Measurements from ENCODE around the gene PLD4.

PLD4 gene

DNA sequence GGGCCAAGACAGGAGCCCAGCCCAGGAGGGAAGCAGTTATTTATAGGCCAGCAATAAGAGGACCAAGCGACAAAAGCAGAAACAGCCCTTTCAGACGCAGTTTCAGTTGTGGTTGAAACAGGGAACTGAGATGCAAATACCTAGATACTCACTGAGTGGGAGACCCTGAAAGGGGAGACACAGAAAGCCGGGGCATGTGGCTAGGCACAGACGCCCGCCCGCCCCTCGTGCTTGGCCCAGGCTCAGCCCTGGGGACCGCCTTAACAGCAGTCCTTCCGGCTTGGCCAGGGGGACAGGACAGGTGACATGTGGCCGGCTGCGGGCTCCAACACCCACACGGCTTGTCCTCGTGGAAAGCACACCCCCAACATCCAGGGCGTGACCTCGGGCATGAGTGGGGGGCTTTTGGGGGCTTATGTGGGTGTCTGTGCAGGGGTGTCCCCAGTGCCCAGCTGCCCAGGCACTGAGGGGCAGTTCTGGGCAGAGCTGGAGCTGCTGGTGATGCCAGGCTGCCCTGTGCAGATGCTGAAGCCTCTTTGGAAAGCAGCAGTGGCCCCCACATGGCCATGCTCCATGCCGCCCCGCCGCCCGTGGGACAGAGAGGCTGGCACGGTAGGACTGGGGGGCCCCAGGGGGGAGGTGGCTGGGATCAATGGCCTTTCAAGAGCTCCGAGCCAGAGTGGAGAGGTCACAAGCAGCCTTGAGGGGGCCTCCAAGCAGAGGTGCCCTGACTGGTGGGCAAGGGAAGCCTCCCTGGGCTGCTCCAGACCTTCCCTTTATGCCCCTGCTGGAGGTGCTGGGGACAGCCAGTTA is 2.1 kb downstream of the PLD4 start:
- Histone ChIP-seq H3K36me3 (ENCODE audit: control insufficient read depth, insufficient read depth, low read length) (no peaks in the 10 kb centered on the region), H3K27ac (ENCODE audit: low read depth, low read length) (no peak overlapping the region), H3K4me1 (ENCODE audit: control insufficient read depth, insufficient read depth, low read length) (peaks cover 6% of the 10 kb centered on the region; the same call in 1 of the 2 replicates), H3K9me3 (ENCODE audit: control insufficient read depth, insufficient read depth, low read depth, low read length) (peaks cover 7% of the 10 kb centered on the region; the same call in 1 of the 2 replicates), H3K27me3 (ENCODE audit: control insufficient read depth, insufficient read depth, low read length) (peaks cover 35% of the 10 kb centered on the region), H3K4me3 (ENCODE audit: low read depth, low read length) (no peak overlapping the region), H3K9ac (ENCODE audit: low read length) (no peak overlapping the region)

GRCh38 chr14:104927432-104927816 is 2.7 kb downstream of the PLD4 start:
- Histone ChIP-seq H3K9me3 (ENCODE audit: control insufficient read depth, insufficient read depth, low read depth, low read length) (peaks cover 7% of the 10 kb centered on the region; the same call in 1 of the 2 replicates), H3K4me3 (ENCODE audit: low read depth, low read length) (no peak overlapping the region), H3K4me1 (ENCODE audit: control insufficient read depth, insufficient read depth, low read length) (peaks cover 12% of the 10 kb centered on the region; the same call in 1 of the 2 replicates), H3K36me3 (ENCODE audit: control insufficient read depth, insufficient read depth, low read length) (no peaks in the 10 kb centered on the region), H3K27me3 (ENCODE audit: control insufficient read depth, insufficient read depth, low read length) (peaks cover 41% of the 10 kb centered on the region), H3K9ac (ENCODE audit: low read length) (no peak overlapping the region), H3K27ac (ENCODE audit: low read depth, low read length) (no peak overlapping the region)

DNA sequence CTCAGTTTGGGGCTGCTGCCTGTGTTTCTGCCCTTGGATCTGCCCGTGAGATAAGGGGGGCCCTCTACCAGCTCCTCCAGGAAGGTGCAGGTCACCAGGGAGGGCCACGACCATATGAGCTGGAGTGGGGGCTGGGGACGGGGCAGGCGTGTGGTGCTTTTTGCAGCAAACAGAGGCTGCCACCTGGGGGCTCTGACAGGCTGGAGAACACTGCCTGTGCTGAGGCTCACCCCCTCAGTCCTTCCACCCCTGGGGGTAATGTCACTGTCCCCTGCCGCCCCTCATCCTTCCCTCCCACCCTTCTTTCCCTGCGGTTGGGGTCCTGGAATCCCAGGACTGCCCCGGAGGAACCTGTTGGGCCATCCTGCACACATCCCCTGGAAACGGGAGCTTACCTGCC is 3.2 kb downstream of the PLD4 start:
- Histone ChIP-seq H3K9me3 (ENCODE audit: control insufficient read depth, insufficient read depth, low read depth, low read length) (peaks cover 7% of the 10 kb centered on the region; the same call in 1 of the 2 replicates), H3K36me3 (ENCODE audit: control insufficient read depth, insufficient read depth, low read length) (no peaks in the 10 kb centered on the region), H3K27me3 (ENCODE audit: control insufficient read depth, insufficient read depth, low read length) (peaks cover 46% of the 10 kb centered on the region), H3K4me3 (ENCODE audit: low read depth, low read length) (no peak overlapping the region), H3K4me1 (ENCODE audit: control insufficient read depth, insufficient read depth, low read length) (peaks cover 13% of the 10 kb centered on the region; the same call in 1 of the 2 replicates), H3K27ac (ENCODE audit: low read depth, low read length) (no peak overlapping the region), H3K9ac (ENCODE audit: low read length) (no peak overlapping the region)

DNA sequence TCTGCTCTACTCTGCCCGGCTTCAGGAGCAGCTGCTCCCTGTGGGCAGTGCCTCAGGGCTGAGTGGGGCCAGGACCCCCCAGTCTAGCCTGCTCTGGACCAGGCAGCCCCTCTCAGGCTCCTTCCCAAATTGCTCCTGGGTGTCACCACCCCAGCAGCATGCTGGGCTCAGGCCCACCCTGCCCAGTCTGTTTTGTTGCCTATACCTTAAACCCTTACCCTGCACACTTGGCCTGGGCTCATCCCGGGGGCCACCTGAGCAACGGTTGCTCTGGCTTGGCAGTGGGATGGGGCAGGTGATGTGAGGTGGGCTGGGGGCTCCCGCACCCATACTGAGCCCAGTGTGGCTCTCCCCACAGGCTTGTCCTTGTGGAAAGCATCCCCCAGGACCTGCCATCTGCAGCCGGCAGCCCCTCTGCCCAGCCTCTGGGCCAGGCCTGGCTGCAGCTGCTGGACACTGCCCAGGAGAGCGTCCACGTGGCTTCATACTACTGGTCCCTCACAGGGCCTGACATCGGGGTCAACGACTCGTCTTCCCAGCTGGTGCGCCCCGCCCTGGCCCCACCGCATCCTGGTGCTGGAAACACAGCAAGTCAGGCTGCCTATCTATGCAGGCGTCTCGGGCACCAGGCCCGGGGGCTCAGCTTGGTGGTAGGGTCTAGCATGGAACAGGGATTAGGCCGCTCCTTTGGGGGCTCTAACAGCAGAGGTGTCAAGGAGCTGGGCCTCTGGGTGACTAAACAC is 3.9 kb downstream of the PLD4 start:
- H3K4me3 ChIP-seq (ENCODE audit: low read depth, low read length) = no peak overlapping the region
- no peaks in the 10 kb centered on the region for H3K36me3 ChIP-seq (ENCODE audit: control insufficient read depth, insufficient read depth, low read length)
- no peak overlapping the region for H3K9ac ChIP-seq (ENCODE audit: low read length)
- no peak overlapping the region for H3K27ac ChIP-seq (ENCODE audit: low read depth, low read length)
- H3K9me3 ChIP-seq (ENCODE audit: control insufficient read depth, insufficient read depth, low read depth, low read length) = peaks cover 7% of the 10 kb centered on the region; the same call in 1 of the 2 replicates
- peaks cover 13% of the 10 kb centered on the region; the same call in 1 of the 2 replicates for H3K4me1 ChIP-seq (ENCODE audit: control insufficient read depth, insufficient read depth, low read length)
- H3K27me3 ChIP-seq (ENCODE audit: control insufficient read depth, insufficient read depth, low read length) = peaks cover 50% of the 10 kb centered on the region

DNA sequence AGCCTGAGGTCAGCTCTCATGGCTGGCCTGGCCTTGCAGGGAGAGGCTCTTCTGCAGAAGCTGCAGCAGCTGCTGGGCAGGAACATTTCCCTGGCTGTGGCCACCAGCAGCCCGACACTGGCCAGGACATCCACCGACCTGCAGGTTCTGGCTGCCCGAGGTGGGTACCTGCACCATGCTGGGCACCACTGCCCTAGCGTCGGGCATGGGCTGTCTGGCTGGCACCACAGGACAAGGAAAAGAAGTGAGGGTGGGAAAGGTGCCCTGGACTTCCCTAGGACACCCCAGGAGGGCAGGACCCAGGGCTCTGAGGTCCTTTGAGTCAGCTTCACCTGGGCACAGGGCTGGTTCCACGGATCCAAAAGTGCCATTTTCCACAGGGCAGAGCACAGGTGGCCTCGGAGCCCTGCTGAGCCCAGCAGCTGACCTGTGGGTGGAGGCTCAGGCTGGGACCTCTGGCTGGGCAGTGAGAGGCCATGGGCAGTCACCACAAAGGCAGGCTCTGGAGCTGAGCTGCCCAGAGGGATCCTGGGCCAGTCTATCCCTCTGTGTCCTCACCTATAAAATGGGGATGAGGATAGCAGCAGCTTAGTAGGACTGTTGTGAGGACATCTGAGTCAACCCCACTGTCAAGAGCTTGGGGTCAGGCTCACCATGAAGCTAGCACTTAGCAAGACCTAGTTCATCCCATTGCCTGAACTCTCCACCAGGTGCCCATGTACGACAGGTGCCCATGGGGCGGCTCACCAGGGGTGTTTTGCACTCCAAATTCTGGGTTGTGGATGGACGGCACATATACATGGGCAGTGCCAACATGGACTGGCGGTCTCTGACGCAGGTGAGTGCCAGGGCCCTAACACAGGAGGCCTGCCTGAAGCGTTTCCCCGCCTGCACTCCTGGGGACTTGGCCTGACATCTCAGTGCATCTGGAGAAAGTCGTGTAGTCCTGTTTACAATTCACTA is 4.9 kb downstream of the PLD4 start:
- Histone ChIP-seq H3K4me1 (ENCODE audit: control insufficient read depth, insufficient read depth, low read length) (peaks cover 13% of the 10 kb centered on the region; the same call in 1 of the 2 replicates), H3K27ac (ENCODE audit: low read depth, low read length) (no peak overlapping the region), H3K27me3 (ENCODE audit: control insufficient read depth, insufficient read depth, low read length) (peaks cover 57% of the 10 kb centered on the region), H3K4me3 (ENCODE audit: low read depth, low read length) (no peak overlapping the region), H3K9ac (ENCODE audit: low read length) (no peak overlapping the region), H3K36me3 (ENCODE audit: control insufficient read depth, insufficient read depth, low read length) (no peaks in the 10 kb centered on the region), H3K9me3 (ENCODE audit: control insufficient read depth, insufficient read depth, low read depth, low read length) (no peaks in the 10 kb centered on the region)

GRCh38 chr14:104930526-104931303 is 6.0 kb downstream of the PLD4 start:
- Histone ChIP-seq H3K4me3 (ENCODE audit: low read depth, low read length) (no peak overlapping the region), H3K27ac (ENCODE audit: low read depth, low read length) (no peak overlapping the region), H3K4me1 (ENCODE audit: control insufficient read depth, insufficient read depth, low read length) (peaks cover 13% of the 10 kb centered on the region; the same call in 1 of the 2 replicates), H3K9ac (ENCODE audit: low read length) (no peak overlapping the region), H3K36me3 (ENCODE audit: control insufficient read depth, insufficient read depth, low read length) (no peaks in the 10 kb centered on the region), H3K9me3 (ENCODE audit: control insufficient read depth, insufficient read depth, low read depth, low read length) (no peaks in the 10 kb centered on the region), H3K27me3 (ENCODE audit: control insufficient read depth, insufficient read depth, low read length) (peaks cover 68% of the 10 kb centered on the region)

- no peak overlapping the region for H3K27ac ChIP-seq (ENCODE audit: low read depth, low read length)
- peak overlapping the region; percentile 60; the same call in 1 of the 2 replicates for H3K4me3 ChIP-seq (ENCODE audit: low read depth, low read length)
- H3K36me3 ChIP-seq (ENCODE audit: control insufficient read depth, insufficient read depth, low read length) = no peaks in the 10 kb centered on the region
- no peaks in the 10 kb centered on the region for H3K9me3 ChIP-seq (ENCODE audit: control insufficient read depth, insufficient read depth, low read depth, low read length)
- peaks cover 69% of the 10 kb centered on the region for H3K27me3 ChIP-seq (ENCODE audit: control insufficient read depth, insufficient read depth, low read length)
- H3K9ac ChIP-seq (ENCODE audit: low read length) = no peak overlapping the region
- H3K4me1 ChIP-seq (ENCODE audit: control insufficient read depth, insufficient read depth, low read length) = peaks cover 8% of the 10 kb centered on the region; the same call in 1 of the 2 replicates
Observed at GRCh38 chr14:104931304-104931770, 6.7 kb downstream of the PLD4 start.

DNA sequence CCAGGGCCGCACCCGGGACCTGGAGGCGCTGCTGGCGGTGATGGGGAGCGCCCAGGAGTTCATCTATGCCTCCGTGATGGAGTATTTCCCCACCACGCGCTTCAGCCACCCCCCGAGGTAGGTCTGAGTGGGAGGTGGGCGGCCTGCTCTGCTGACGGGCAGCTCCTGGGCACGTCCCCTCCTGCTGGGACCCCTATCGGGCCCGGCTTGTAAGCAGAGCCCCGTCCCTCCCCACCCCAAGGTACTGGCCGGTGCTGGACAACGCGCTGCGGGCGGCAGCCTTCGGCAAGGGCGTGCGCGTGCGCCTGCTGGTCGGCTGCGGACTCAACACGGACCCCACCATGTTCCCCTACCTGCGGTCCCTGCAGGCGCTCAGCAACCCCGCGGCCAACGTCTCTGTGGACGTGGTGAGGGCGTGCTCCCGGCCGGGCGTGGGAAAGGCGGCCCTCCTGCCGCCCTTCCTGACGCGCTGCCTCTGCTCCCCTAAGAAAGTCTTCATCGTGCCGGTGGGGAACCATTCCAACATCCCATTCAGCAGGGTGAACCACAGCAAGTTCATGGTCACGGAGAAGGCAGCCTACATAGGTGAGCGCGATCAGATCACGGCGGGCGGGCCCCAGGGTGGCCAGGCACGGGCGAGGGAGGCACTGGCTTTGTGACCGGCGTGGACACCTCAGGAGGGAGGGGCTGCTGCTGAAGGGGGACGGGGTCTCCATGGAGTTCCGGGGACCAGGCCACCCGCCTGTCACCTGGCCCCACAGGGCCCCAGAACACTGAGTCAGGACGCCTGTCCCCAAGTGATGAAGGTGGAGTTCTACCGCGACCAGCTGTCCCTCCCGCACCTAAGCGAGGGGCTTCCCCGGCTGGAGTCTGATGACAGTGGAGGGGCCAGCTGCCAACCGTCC is 7.3 kb downstream of the PLD4 start:
- H3K4me1 ChIP-seq (ENCODE audit: control insufficient read depth, insufficient read depth, low read length) = peaks cover 8% of the 10 kb centered on the region; the same call in 1 of the 2 replicates
- peaks cover 75% of the 10 kb centered on the region for H3K27me3 ChIP-seq (ENCODE audit: control insufficient read depth, insufficient read depth, low read length)
- H3K9ac ChIP-seq (ENCODE audit: low read length) = peak overlapping the region; percentile 25
- H3K27ac ChIP-seq (ENCODE audit: low read depth, low read length) = no peak overlapping the region
- H3K4me3 ChIP-seq (ENCODE audit: low read depth, low read length) = peak overlapping the region; percentile 60
- H3K36me3 ChIP-seq (ENCODE audit: control insufficient read depth, insufficient read depth, low read length) = no peaks in the 10 kb centered on the region
- H3K9me3 ChIP-seq (ENCODE audit: control insufficient read depth, insufficient read depth, low read depth, low read length) = no peaks in the 10 kb centered on the region
